OCI-LY3 (cell line): ENCODE data around the gene CLEC4D.

Source experiments
- H2AFZ ChIP-seq: fragments of 200-600, 300-600 bp; shearing (Covaris generic); 2 replicates; pipeline ENCODE4 v1.6.0; 2014; ENCODE audit warnings: antibody characterized with exemption, low read depth, low read length
- H3K27ac ChIP-seq: fragments of 200-600, 300-600 bp; sonication (generic); 2 replicates; pipeline ENCODE4 v1.5.1; 2014; ENCODE audit warnings: mild to moderate bottlenecking, low read length, moderate library complexity, mixed read lengths
- H3K27me3 ChIP-seq: fragments of 200-600, 300-600 bp; sonication (generic); 2 replicates; pipeline ENCODE4 v1.6.1; 2014; ENCODE audit warnings: low read depth, low read length, mixed read lengths
- H3K36me3 ChIP-seq: fragments of 200-600, 300-600 bp; sonication (generic); replicated peaks from 2 replicates; pipeline ENCODE3; 2014; ENCODE audit warnings: low read depth, low read length, mixed read lengths
- H3K4me1 ChIP-seq: fragments of 300-600, 200-600 bp; sonication (generic); 2 replicates; pipeline ENCODE4 v1.6.1; 2014; ENCODE audit warnings: low read length, mixed read lengths
- H3K4me2 ChIP-seq: fragments of 200-600, 300-600 bp; sonication (generic); 2 replicates; pipeline ENCODE4 v1.6.1; 2014; ENCODE audit warnings: low read length, mixed read lengths
- H3K4me3 ChIP-seq: fragments of 300-600, 200-600 bp; sonication (generic); 2 replicates; pipeline ENCODE4 v1.5.1; 2014; ENCODE audit warnings: antibody characterized with exemption, mild to moderate bottlenecking, low read length, moderate library complexity
- H3K79me2 ChIP-seq: fragments of 300-600, 200-600 bp; shearing (Covaris generic); 2 replicates; pipeline ENCODE4 v1.6.1; 2014; ENCODE audit warnings: mild to moderate bottlenecking, low read length, mixed read lengths
- H3K9ac ChIP-seq: fragments of 300-600, 200-600 bp; shearing (Covaris generic); 2 replicates; pipeline ENCODE4 v1.6.0; 2014; ENCODE audit warnings: mild to moderate bottlenecking, low read length, moderate library complexity
- H3K9me3 ChIP-seq: fragments of 200-600, 300-600 bp; shearing (Covaris generic); 2 replicates; pipeline ENCODE4 v1.6.1; 2014; ENCODE audit warnings: low read length, mixed read lengths; ENCODE audit not compliant: insufficient read depth
- H4K20me1 ChIP-seq: fragments of 200-600, 300-600 bp; sonication (generic); 2 replicates; pipeline ENCODE4 v1.6.1; 2016; ENCODE audit warnings: low read length, mixed read lengths; ENCODE audit not compliant: insufficient read depth
- EZH2phosphoT487 ChIP-seq: fragments of 200-600 bp; shearing (Covaris generic); IDR thresholded peaks from 2 replicates; pipeline ENCODE4 v1.6.1; 2018; ENCODE audit warnings: antibody characterized with exemption, mixed run types, low read depth
- TF ChIP-seq, protein P1 (sequence below): fragments of 200-600, 300-600 bp; sonication (generic); IDR thresholded peaks from 2 replicates; pipeline ENCODE4 v1.5.1; 2014; ENCODE audit warnings: antibody characterized with exemption, low read length, low read depth

The CLEC4D gene

GRCh38 chr12:8517971-8518370 lies 4.7 kb downstream of the CLEC4D start:
- Histone ChIP-seq H3K79me2 (no peaks in the 10 kb centered on the region), H3K4me3 (no peak overlapping the region), H3K27ac (no peak overlapping the region), H3K9ac (no peak overlapping the region), H4K20me1 (no peaks in the 10 kb centered on the region), H3K27me3 (peaks cover 28% of the 10 kb centered on the region), H2AFZ (no peak overlapping the region), H3K4me2 (no peak overlapping the region), H3K36me3 (no peaks in the 10 kb centered on the region), H3K4me1 (peaks cover 19% of the 10 kb centered on the region), H3K9me3 (no peaks in the 10 kb centered on the region)
- TF ChIP-seq, protein P1, sequence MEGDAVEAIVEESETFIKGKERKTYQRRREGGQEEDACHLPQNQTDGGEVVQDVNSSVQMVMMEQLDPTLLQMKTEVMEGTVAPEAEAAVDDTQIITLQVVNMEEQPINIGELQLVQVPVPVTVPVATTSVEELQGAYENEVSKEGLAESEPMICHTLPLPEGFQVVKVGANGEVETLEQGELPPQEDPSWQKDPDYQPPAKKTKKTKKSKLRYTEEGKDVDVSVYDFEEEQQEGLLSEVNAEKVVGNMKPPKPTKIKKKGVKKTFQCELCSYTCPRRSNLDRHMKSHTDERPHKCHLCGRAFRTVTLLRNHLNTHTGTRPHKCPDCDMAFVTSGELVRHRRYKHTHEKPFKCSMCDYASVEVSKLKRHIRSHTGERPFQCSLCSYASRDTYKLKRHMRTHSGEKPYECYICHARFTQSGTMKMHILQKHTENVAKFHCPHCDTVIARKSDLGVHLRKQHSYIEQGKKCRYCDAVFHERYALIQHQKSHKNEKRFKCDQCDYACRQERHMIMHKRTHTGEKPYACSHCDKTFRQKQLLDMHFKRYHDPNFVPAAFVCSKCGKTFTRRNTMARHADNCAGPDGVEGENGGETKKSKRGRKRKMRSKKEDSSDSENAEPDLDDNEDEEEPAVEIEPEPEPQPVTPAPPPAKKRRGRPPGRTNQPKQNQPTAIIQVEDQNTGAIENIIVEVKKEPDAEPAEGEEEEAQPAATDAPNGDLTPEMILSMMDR, result no peak
- no peak for TF ChIP-seq EZH2phosphoT487

DNA sequence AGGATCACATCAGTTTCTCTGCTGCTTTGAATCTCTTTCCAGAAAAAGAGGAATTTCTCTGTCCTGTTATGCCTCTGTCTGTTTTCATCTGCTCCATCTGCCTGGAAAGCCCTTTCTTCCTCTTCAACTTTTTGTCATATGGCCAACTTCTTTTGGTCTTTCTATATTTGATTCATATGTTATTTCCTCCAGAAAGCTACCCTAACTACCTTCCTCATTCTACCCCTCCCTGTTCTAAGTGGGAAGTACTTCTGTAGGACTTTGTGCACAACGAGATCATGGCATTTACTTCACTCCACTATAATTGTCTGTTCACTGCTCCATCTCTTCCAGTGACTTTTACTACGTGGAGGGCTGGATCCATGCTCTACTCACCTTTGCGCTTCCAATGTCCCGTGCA lies 5.9 kb downstream of the CLEC4D start:
- H3K4me3 ChIP-seq, result no peak overlapping the region
- no peak overlapping the region for H3K9ac ChIP-seq
- no peaks in the 10 kb centered on the region for H3K36me3 ChIP-seq
- H2AFZ ChIP-seq, result no peak overlapping the region; the same call in 1 of the 2 replicates
- H3K27ac ChIP-seq, result no peak overlapping the region
- peaks cover 19% of the 10 kb centered on the region for H3K27me3 ChIP-seq
- H3K4me1 ChIP-seq, result peaks cover 19% of the 10 kb centered on the region
- H3K4me2 ChIP-seq, result peak overlapping the region; percentile 47
- no peaks in the 10 kb centered on the region for H3K79me2 ChIP-seq
- TF ChIP-seq, protein P1, result no peak
- no peak for TF ChIP-seq EZH2phosphoT487
- no peaks in the 10 kb centered on the region for H4K20me1 ChIP-seq
- H3K9me3 ChIP-seq, result no peaks in the 10 kb centered on the region

- H3K27me3 ChIP-seq, result 0 out of 2 replicates have a peak, but pooled peaks cover 3% of the 10 kb centered on the region
- H2AFZ ChIP-seq, result no peak overlapping the region
- no peaks in the 10 kb centered on the region for H4K20me1 ChIP-seq
- H3K4me2 ChIP-seq, result no peak overlapping the region
- TF ChIP-seq, protein P1, result no peak
- TF ChIP-seq EZH2phosphoT487, result no peak
- no peaks in the 10 kb centered on the region for H3K36me3 ChIP-seq
- H3K9me3 ChIP-seq, result no peaks in the 10 kb centered on the region
- peaks cover 13% of the 10 kb centered on the region for H3K4me1 ChIP-seq
- H3K9ac ChIP-seq, result no peak overlapping the region
- no peak overlapping the region for H3K27ac ChIP-seq
- H3K79me2 ChIP-seq, result no peaks in the 10 kb centered on the region
- H3K4me3 ChIP-seq, result no peak overlapping the region
Measured at GRCh38 chr12:8527250-8528130, 14.2 kb downstream of the CLEC4D start.

DNA sequence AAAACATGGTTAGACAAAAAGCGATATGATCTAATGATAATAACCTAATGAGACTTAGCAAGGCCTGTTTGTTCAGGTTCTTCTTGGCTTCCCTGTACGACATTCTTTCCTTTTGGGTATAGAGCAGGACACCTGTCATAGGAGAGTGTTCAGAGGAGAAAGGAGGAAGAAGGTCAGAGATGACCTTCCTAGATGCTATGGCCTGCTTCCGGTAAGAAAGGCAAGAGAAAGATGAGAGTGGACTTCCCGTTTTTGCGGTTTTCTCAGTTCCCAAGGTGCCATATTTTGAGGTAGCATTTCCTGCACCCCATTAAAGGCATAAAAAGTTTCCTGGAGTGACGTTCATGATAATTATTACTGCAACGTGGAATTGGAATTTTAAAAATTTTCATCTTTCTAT lies 18.7 kb downstream of the CLEC4D start:
- Histone ChIP-seq H2AFZ (no peak overlapping the region), H3K4me3 (no peak overlapping the region), H3K36me3 (no peaks in the 10 kb centered on the region), H3K9me3 (no peaks in the 10 kb centered on the region), H4K20me1 (no peaks in the 10 kb centered on the region), H3K27ac (no peak overlapping the region), H3K4me2 (peak overlapping the region; percentile 23), H3K27me3 (peaks cover 38% of the 10 kb centered on the region), H3K79me2 (no peaks in the 10 kb centered on the region), H3K9ac (no peak overlapping the region), H3K4me1 (peaks cover 13% of the 10 kb centered on the region)
- TF ChIP-seq, protein P1, result no peak
- no peak for TF ChIP-seq EZH2phosphoT487
